CD8-positive, alpha-beta memory T cell (primary cell): ENCODE measurements around the gene DNAJC13. TPM values are rescaled to one million over a fixed set of nuclear protein-coding genes. Genes with fewer than 3 reads are reported as not detected.
A peak's percentile ranks its signal among the peaks of the same experiment; 100 is the strongest.

ENCODE experiments used
- CTCF ChIA-PET: fragments of 350-600 bp; sonication (Branson Sonifier 250); formaldehyde crosslinking; loops from one replicate; lab custom pipeline; 2021; ENCODE audit warnings: antibody characterized with exemption; lab: Charles Lee
- POLR2A ChIA-PET: fragments of 350-600 bp; sonication (Branson Sonifier 250); formaldehyde crosslinking; loops from one replicate; lab custom pipeline; 2021; ENCODE audit warnings: antibody characterized with exemption; lab: Charles Lee
- DNase-seq, 5 donors: peaks; one replicate each; pipeline versions ENCODE4 v3.0.0 to v3.0.0-alpha.2; 2020 to 2022; ENCODE audit warnings: mixed read lengths in 1 of 5
- H3K27ac ChIP-seq: one replicate; pipeline ENCODE4 v1.7.0; 2013; ENCODE audit warnings: low read depth, mild to moderate bottlenecking, low read length, moderate library complexity
- H3K27me3 ChIP-seq: 2 replicates; pipeline ENCODE4 v1.7.0; 2013; ENCODE audit warnings: low read length, mild to moderate bottlenecking; ENCODE audit not compliant: insufficient read depth, poor library complexity, severe bottlenecking
- H3K36me3 ChIP-seq: 2 replicates; pipeline ENCODE4 v1.7.0; 2013; ENCODE audit warnings: mild to moderate bottlenecking, low read length, moderate library complexity; ENCODE audit not compliant: insufficient read depth
- H3K4me1 ChIP-seq: 2 replicates; pipeline ENCODE4 v1.7.0; 2013; ENCODE audit warnings: mild to moderate bottlenecking, low read length, moderate library complexity; ENCODE audit not compliant: insufficient read depth
- H3K4me3 ChIP-seq: 2 replicates; pipeline ENCODE4 v1.7.0; 2013; ENCODE audit warnings: mild to moderate bottlenecking, low read length
- H3K9me3 ChIP-seq: 2 replicates; pipeline ENCODE4 v1.7.0; 2013; ENCODE audit warnings: mild to moderate bottlenecking, low read length
- H3K27ac Mint-ChIP-seq, 8 donors: one replicate each; pipeline ENCODE4 v1.8.0; 2020 to 2021; ENCODE audit warnings: mixed read lengths in 8 of 8, mild to moderate bottlenecking in 6 of 8, inconsistent platforms in 3 of 8, moderate library complexity in 3 of 8
- H3K27me3 Mint-ChIP-seq, 2 donors: one replicate each; pipeline ENCODE4 v1.8.0; 2020 to 2021; ENCODE audit warnings: mixed read lengths in 2 of 2, mild to moderate bottlenecking in 1 of 2, moderate library complexity in 1 of 2
- H3K36me3 Mint-ChIP-seq, 3 donors: one replicate each; pipeline ENCODE4 v1.8.0; 2020 to 2021; ENCODE audit warnings: mixed read lengths in 3 of 3, inconsistent platforms in 1 of 3, mild to moderate bottlenecking in 1 of 3
- H3K4me1 Mint-ChIP-seq, 3 donors: one replicate each; pipeline ENCODE4 v1.8.0; 2020 to 2021; ENCODE audit warnings: mixed read lengths in 3 of 3, inconsistent platforms in 1 of 3, mild to moderate bottlenecking in 1 of 3
- H3K4me3 Mint-ChIP-seq, 7 donors: one replicate each; pipeline ENCODE4 v1.8.0; 2020 to 2021; ENCODE audit warnings: mixed read lengths in 7 of 7, mild to moderate bottlenecking in 6 of 7, moderate library complexity in 4 of 7, inconsistent platforms in 2 of 7
- H3K9me3 Mint-ChIP-seq, 5 donors: one replicate each; pipeline ENCODE4 v1.8.0; 2020 to 2022; ENCODE audit warnings: mixed read lengths in 5 of 5, mild to moderate bottlenecking in 3 of 5, moderate library complexity in 2 of 5, inconsistent platforms in 1 of 5
- polyA plus RNA-seq: library from polyadenylated mRNA; unstranded; fragments of 300-500 nt; fragmentation: Illumina TruSeq; gene quantifications from one replicate; pipeline ENCODE4 v1.2.3, GENCODE V29; 2021
- total RNA-seq, 2 experiments: library from RNA; stranded (reverse); gene quantifications; one replicate each; pipeline ENCODE4 v1.2.3, GENCODE V29; 2021

DNAJC13 gene
- total and polyA plus RNA-seq, 3 experiments from 2014 or later, result 8.3 to 41.7 (median 41.4) TPM

GRCh38 chr3:132503559-132503958, 86.3 kb downstream of the DNAJC13 start:
- Mint-ChIP-seq H3K4me1 (no peaks in the 10 kb centered on the region), H3K27me3 (no peaks in the 10 kb centered on the region), H3K36me3 (peaks cover 15 to 82% (median 30%) of the 10 kb centered on the region in 3 donors), H3K27ac (no peak overlapping the region), H3K9me3 (no peaks in the 10 kb centered on the region), H3K4me3 (no peak overlapping the region)
- DNase-seq, result no peak
- H3K9me3 ChIP-seq, result no peaks in the 10 kb centered on the region
- no peaks in the 10 kb centered on the region for H3K27me3 ChIP-seq
- CTCF ChIA-PET, result no interaction called here
- H3K27ac ChIP-seq, result no peak overlapping the region
- no peak overlapping the region for H3K4me3 ChIP-seq
- POLR2A ChIA-PET, result no interaction called here
- H3K4me1 ChIP-seq, result no peaks in the 10 kb centered on the region
- H3K36me3 ChIP-seq, result peaks cover 44% of the 10 kb centered on the region

DNA sequence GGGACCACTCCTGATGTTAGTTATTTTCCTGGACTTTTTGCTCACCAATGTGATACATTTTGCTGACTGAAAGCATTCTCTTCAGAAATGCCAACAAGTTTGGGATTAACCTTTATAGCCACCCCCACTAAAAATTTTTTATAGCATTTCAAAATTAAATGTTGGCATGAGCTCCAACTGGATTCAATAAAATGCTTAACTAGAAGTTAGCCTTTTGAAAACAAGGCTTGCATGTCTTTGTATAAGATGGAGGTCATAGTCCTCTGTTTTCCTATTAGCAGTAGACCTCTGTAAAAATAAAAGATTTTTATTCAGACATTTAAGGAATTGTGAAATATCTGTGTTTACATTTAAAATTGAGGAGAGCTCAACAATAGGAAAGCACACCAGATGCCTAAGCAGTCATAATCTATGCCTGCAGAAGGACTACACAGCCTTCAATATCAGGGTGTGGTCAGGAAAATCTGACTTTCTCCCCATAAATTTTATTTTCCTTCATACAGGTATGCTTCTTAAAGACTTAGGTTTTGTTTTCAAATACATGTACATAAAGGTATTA, 87.2 kb downstream of the DNAJC13 start:
- CTCF ChIA-PET, result no interaction called here
- H3K4me3 ChIP-seq, result no peak overlapping the region
- no peak overlapping the region for H3K27ac ChIP-seq
- no peaks in the 10 kb centered on the region for H3K9me3 ChIP-seq
- H3K9me3 Mint-ChIP-seq, result no peaks in the 10 kb centered on the region
- no peak overlapping the region for H3K4me3 Mint-ChIP-seq
- H3K27ac Mint-ChIP-seq, result no peak overlapping the region
- H3K36me3 ChIP-seq, result peaks cover 38% of the 10 kb centered on the region
- H3K36me3 Mint-ChIP-seq, result peaks cover 15 to 84% (median 38%) of the 10 kb centered on the region in 3 donors
- no peaks in the 10 kb centered on the region for H3K4me1 ChIP-seq
- no peaks in the 10 kb centered on the region for H3K27me3 Mint-ChIP-seq
- DNase-seq, result no peak
- H3K4me1 Mint-ChIP-seq, result no peaks in the 10 kb centered on the region
- POLR2A ChIA-PET, result no interaction called here
- no peaks in the 10 kb centered on the region for H3K27me3 ChIP-seq

GRCh38 chr3:132507657-132508056, 90.4 kb downstream of the DNAJC13 start:
- H3K36me3 ChIP-seq, result peaks cover 28% of the 10 kb centered on the region
- Mint-ChIP-seq H3K4me1 (no peaks in the 10 kb centered on the region), H3K27me3 (no peaks in the 10 kb centered on the region), H3K27ac (peak overlapping the region in 1 of 8 donors; percentile 50), H3K36me3 (peaks cover 10 to 80% (median 35%) of the 10 kb centered on the region in 3 donors), H3K4me3 (no peak overlapping the region), H3K9me3 (no peaks in the 10 kb centered on the region)
- H3K27me3 ChIP-seq, result no peaks in the 10 kb centered on the region
- no peaks in the 10 kb centered on the region for H3K4me1 ChIP-seq
- H3K9me3 ChIP-seq, result no peaks in the 10 kb centered on the region
- ChIA-PET CTCF (interaction anchor here (1.4 kb wide), 1 partner anchor 11 kb away, joined by 4 read pairs; no protein-coding TSS in a partner anchor), POLR2A (no interaction called here)
- H3K4me3 ChIP-seq, result no peak overlapping the region
- no peak overlapping the region for H3K27ac ChIP-seq
- DNase-seq, result no peak

- H3K4me1 ChIP-seq, result no peaks in the 10 kb centered on the region
- H3K9me3 ChIP-seq, result no peaks in the 10 kb centered on the region
- H3K36me3 ChIP-seq, result peaks cover 25% of the 10 kb centered on the region
- Mint-ChIP-seq H3K27me3 (no peaks in the 10 kb centered on the region), H3K27ac (peak overlapping the region in 2 of 8 donors; percentile 21 to 57), H3K9me3 (no peaks in the 10 kb centered on the region), H3K4me1 (no peaks in the 10 kb centered on the region), H3K4me3 (no peak overlapping the region), H3K36me3 (peaks cover 7 to 82% (median 35%) of the 10 kb centered on the region in 3 donors)
- DNase-seq, result no peak
- H3K4me3 ChIP-seq, result no peak overlapping the region
- ChIA-PET POLR2A (no interaction called here), CTCF (interaction anchor here (1.1 to 1.4 kb wide), 2 partner anchors 9 to 12 kb away, joined by 3 to 4 read pairs; no protein-coding TSS in a partner anchor)
- no peak overlapping the region for H3K27ac ChIP-seq
- H3K27me3 ChIP-seq, result no peaks in the 10 kb centered on the region
Observed at GRCh38 chr3:132509096-132509495, 91.8 kb downstream of the DNAJC13 start.

- no peak overlapping the region for H3K27ac ChIP-seq
- Mint-ChIP-seq H3K36me3 (peaks cover 8 to 83% (median 37%) of the 10 kb centered on the region in 3 donors), H3K9me3 (no peaks in the 10 kb centered on the region), H3K4me1 (no peaks in the 10 kb centered on the region), H3K27ac (no peak overlapping the region), H3K27me3 (no peaks in the 10 kb centered on the region), H3K4me3 (no peak overlapping the region)
- ChIA-PET CTCF (no interaction called here), POLR2A (no interaction called here)
- peaks cover 25% of the 10 kb centered on the region for H3K36me3 ChIP-seq
- no peaks in the 10 kb centered on the region for H3K4me1 ChIP-seq
- H3K4me3 ChIP-seq, result no peak overlapping the region
- no peaks in the 10 kb centered on the region for H3K9me3 ChIP-seq
- no peaks in the 10 kb centered on the region for H3K27me3 ChIP-seq
- DNase-seq, result no peak
Observed at GRCh38 chr3:132509506-132509905, 92.2 kb downstream of the DNAJC13 start.

DNA sequence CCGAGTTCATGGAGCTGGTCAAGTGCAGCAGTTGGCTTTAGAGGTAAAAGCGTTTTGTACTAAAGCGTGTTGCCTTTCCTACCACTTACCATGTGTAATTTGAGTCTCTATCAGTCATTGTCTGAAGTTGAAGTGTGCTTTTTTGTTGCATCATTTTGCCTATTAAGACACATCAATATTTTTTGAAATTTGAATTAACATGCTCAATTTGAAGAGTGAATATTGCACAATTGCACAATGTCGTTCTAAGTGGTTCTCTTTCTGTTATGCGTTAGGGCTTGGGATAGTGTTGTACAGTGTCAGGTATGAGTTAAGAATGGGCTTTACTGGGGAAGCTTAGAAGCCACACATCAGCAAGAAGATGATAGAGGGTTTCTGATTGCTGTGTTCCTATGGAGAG, 95.8 kb downstream of the DNAJC13 start:
- no peaks in the 10 kb centered on the region for H3K27me3 Mint-ChIP-seq
- no peak overlapping the region for H3K4me3 Mint-ChIP-seq
- CTCF ChIA-PET, result no interaction called here
- DNase-seq, result no peak
- Histone ChIP-seq H3K36me3 (peaks cover 42% of the 10 kb centered on the region), H3K4me1 (no peaks in the 10 kb centered on the region), H3K27ac (no peak overlapping the region), H3K4me3 (no peak overlapping the region), H3K9me3 (no peaks in the 10 kb centered on the region), H3K27me3 (no peaks in the 10 kb centered on the region)
- H3K9me3 Mint-ChIP-seq, result no peaks in the 10 kb centered on the region
- peaks cover 13 to 91% (median 34%) of the 10 kb centered on the region in 3 donors for H3K36me3 Mint-ChIP-seq
- POLR2A ChIA-PET, result no interaction called here
- no peak overlapping the region for H3K27ac Mint-ChIP-seq
- H3K4me1 Mint-ChIP-seq, result no peaks in the 10 kb centered on the region

DNA sequence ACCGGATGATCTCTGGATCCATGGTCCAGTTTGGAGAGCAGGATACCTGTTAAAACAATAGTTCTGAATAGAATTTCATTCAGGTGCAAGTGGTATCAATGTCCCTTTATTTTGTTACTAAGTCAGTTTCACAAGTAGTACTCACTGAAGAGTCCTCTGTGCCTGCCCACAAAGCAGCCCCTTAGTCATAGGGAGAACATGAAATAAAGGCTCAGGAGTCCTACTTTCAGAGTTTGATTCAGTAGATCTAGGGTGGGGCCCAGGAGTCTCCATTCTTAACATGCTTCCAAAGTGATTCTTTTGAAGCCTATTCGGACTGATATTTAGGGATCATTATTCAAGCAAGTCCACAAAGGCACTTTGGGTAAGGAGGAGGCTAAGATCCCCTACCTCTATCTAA, 100.0 kb downstream of the DNAJC13 start:
- Mint-ChIP-seq H3K4me1 (peaks cover 0 to 12% (median 4%) of the 10 kb centered on the region in 3 donors), H3K4me3 (no peak overlapping the region), H3K36me3 (peaks cover 15 to 93% (median 36%) of the 10 kb centered on the region in 3 donors), H3K27ac (no peak overlapping the region), H3K27me3 (no peaks in the 10 kb centered on the region), H3K9me3 (no peaks in the 10 kb centered on the region)
- Histone ChIP-seq H3K36me3 (peaks cover 30% of the 10 kb centered on the region), H3K27ac (no peak overlapping the region), H3K4me1 (no peaks in the 10 kb centered on the region), H3K9me3 (no peaks in the 10 kb centered on the region), H3K4me3 (no peak overlapping the region), H3K27me3 (no peaks in the 10 kb centered on the region)
- DNase-seq, result no peak
- POLR2A ChIA-PET, result no interaction called here
- CTCF ChIA-PET, result interaction anchor here (1.4 kb wide), 1 partner anchor 9 kb away, joined by 4 read pairs; no protein-coding TSS in a partner anchor

GRCh38 chr3:132519914-132520313, 102.6 kb downstream of the DNAJC13 start:
- no peak overlapping the region for H3K4me3 Mint-ChIP-seq
- no peak overlapping the region for H3K4me3 ChIP-seq
- POLR2A ChIA-PET, result no interaction called here
- peaks cover 0 to 13% (median 6%) of the 10 kb centered on the region in 3 donors for H3K4me1 Mint-ChIP-seq
- H3K27me3 Mint-ChIP-seq, result no peaks in the 10 kb centered on the region
- no peaks in the 10 kb centered on the region for H3K9me3 Mint-ChIP-seq
- no peaks in the 10 kb centered on the region for H3K4me1 ChIP-seq
- H3K36me3 Mint-ChIP-seq, result peaks cover 17 to 93% (median 32%) of the 10 kb centered on the region in 3 donors
- H3K36me3 ChIP-seq, result peaks cover 31% of the 10 kb centered on the region
- peak overlapping the region in 3 of 8 donors; percentile 2 to 63 (median 39) for H3K27ac Mint-ChIP-seq
- no peaks in the 10 kb centered on the region for H3K27me3 ChIP-seq
- H3K9me3 ChIP-seq, result no peaks in the 10 kb centered on the region
- H3K27ac ChIP-seq, result no peak overlapping the region
- no peak for DNase-seq
- CTCF ChIA-PET, result interaction anchor here (1.7 kb wide), 1 partner anchor 16 kb away, joined by 7 read pairs; no protein-coding TSS in a partner anchor
